HG03460 (cell line): ENCODE data around the gene FOXF1.

ENCODE experiments used
- ATAC-seq: cut with Tn5 transposase; IDR thresholded peaks from one replicate; pipeline ENCODE4 v1.9.1; 2021; ENCODE audit not compliant: unreplicated experiment

Gene FOXF1

GRCh38 chr16:86492267-86492960, 17.9 kb upstream of the FOXF1 start:
- no peak for ATAC-seq

- no peak for ATAC-seq
These were observed 17.2 kb upstream of the FOXF1 start for GRCh38 chr16:86492961-86493629.

- no peak for ATAC-seq
These were observed 16.2 kb upstream of the FOXF1 start for GRCh38 chr16:86494039-86494564.

GRCh38 chr16:86494565-86495356, 15.6 kb upstream of the FOXF1 start:
- ATAC-seq = no peak

- ATAC-seq = no peak
These were observed 15.0 kb upstream of the FOXF1 start for GRCh38 chr16:86495357-86495701.

GRCh38 chr16:86495756-86496261, 14.5 kb upstream of the FOXF1 start:
- ATAC-seq = no peak

GRCh38 chr16:86496262-86496928, 13.9 kb upstream of the FOXF1 start:
- no peak for ATAC-seq

GRCh38 chr16:86496929-86497461, 13.3 kb upstream of the FOXF1 start:
- ATAC-seq = no peak

- ATAC-seq = no peak
These were observed 12.7 kb upstream of the FOXF1 start for GRCh38 chr16:86497551-86498021.

- no peak for ATAC-seq
These were observed 12.1 kb upstream of the FOXF1 start for GRCh38 chr16:86498155-86498670.

GRCh38 chr16:86498671-86499439, 11.5 kb upstream of the FOXF1 start:
- ATAC-seq = no peak

- ATAC-seq = no peak
These were observed 10.9 kb upstream of the FOXF1 start for GRCh38 chr16:86499440-86499786.

- ATAC-seq = no peak
These were observed 10.2 kb upstream of the FOXF1 start for GRCh38 chr16:86499889-86500707.

GRCh38 chr16:86500708-86501510, 9.4 kb upstream of the FOXF1 start:
- ATAC-seq = no peak

- no peak for ATAC-seq
These were observed 8.1 kb upstream of the FOXF1 start for GRCh38 chr16:86501989-86502855.

GRCh38 chr16:86502856-86503748, 7.2 kb upstream of the FOXF1 start:
- no peak for ATAC-seq
